Astrocyte (in vitro differentiated cells and primary cell): ENCODE data around the gene HES1. TPM values are rescaled to one million over a fixed set of nuclear protein-coding genes. Genes with fewer than 3 reads are reported as not detected.
A peak's percentile ranks its signal among the peaks of the same experiment; 100 is the strongest.

Experiments used
- DNase-seq: peaks from one replicate; pipeline ENCODE4 v3.0.0-alpha.2; 2010; ENCODE audit warnings: low read depth
- FAIRE-seq: peaks from 2 replicates; lab custom pipeline; 2011; peaks lifted over from hg19 to GRCh38; lab: Jason Lieb, UNC
- H2AFZ ChIP-seq: 2 replicates; pipeline ENCODE4 v1.6.0; 2012; ENCODE audit warnings: low read depth, low read length, inconsistent platforms
- H3K27ac ChIP-seq: 2 replicates; pipeline ENCODE4 v1.5.1; 2011; ENCODE audit warnings: low read depth, low read length, inconsistent platforms
- H3K27me3 ChIP-seq: 2 replicates; pipeline ENCODE4 v1.6.0; 2011; ENCODE audit warnings: low read length, inconsistent platforms; ENCODE audit not compliant: insufficient read depth
- H3K36me3 ChIP-seq: 2 replicates; pipeline ENCODE4 v1.5.1; 2011; ENCODE audit warnings: low read length, inconsistent platforms; ENCODE audit not compliant: insufficient read depth
- H3K4me1 ChIP-seq: 2 replicates; pipeline ENCODE4 v1.5.1; 2011; ENCODE audit warnings: low read length, inconsistent platforms; ENCODE audit not compliant: insufficient read depth
- H3K4me2 ChIP-seq: 2 replicates; pipeline ENCODE4 v1.6.0; 2012; ENCODE audit warnings: low read length, inconsistent platforms
- H3K4me3 ChIP-seq: 2 replicates; pipeline ENCODE4 v1.5.1; 2011; ENCODE audit warnings: low read depth, mild to moderate bottlenecking, low read length, inconsistent platforms; ENCODE audit not compliant: insufficient read depth
- H3K79me2 ChIP-seq: 2 replicates; pipeline ENCODE4 v1.6.0; 2012; ENCODE audit warnings: mild to moderate bottlenecking, low read length, inconsistent platforms; ENCODE audit not compliant: insufficient read depth
- H3K9ac ChIP-seq: 2 replicates; pipeline ENCODE4 v1.6.0; 2012; ENCODE audit warnings: mild to moderate bottlenecking, low read length, inconsistent platforms
- H3K9me3 ChIP-seq: 2 replicates; pipeline ENCODE4 v1.5.1; 2012; ENCODE audit warnings: low read depth, mild to moderate bottlenecking, low read length, inconsistent platforms; ENCODE audit not compliant: insufficient read depth
- H4K20me1 ChIP-seq: 2 replicates; pipeline ENCODE4 v1.6.0; 2012; ENCODE audit warnings: low read length, inconsistent platforms; ENCODE audit not compliant: insufficient read depth
- H3K27ac Mint-ChIP-seq: one replicate; pipeline ENCODE4 v1.8.0; 2021; ENCODE audit warnings: mild to moderate bottlenecking, mixed read lengths; ENCODE audit not compliant: unreplicated experiment
- H3K27me3 Mint-ChIP-seq: one replicate; pipeline ENCODE4 v1.8.0; 2021; ENCODE audit warnings: low read depth, mixed read lengths; ENCODE audit not compliant: unreplicated experiment
- H3K36me3 Mint-ChIP-seq: one replicate; pipeline ENCODE4 v1.8.0; 2021; ENCODE audit warnings: low read depth, mixed read lengths; ENCODE audit not compliant: unreplicated experiment
- H3K4me1 Mint-ChIP-seq: one replicate; pipeline ENCODE4 v1.8.0; 2021; ENCODE audit warnings: low read depth, mixed read lengths; ENCODE audit not compliant: unreplicated experiment
- H3K4me3 Mint-ChIP-seq: one replicate; pipeline ENCODE4 v1.8.0; 2021; ENCODE audit warnings: mild to moderate bottlenecking, moderate library complexity, mixed read lengths; ENCODE audit not compliant: unreplicated experiment
- H3K9me3 Mint-ChIP-seq: one replicate; pipeline ENCODE4 v1.8.0; 2021; ENCODE audit warnings: mild to moderate bottlenecking, mixed read lengths; ENCODE audit not compliant: unreplicated experiment
- CTCF ChIP-seq: IDR thresholded peaks from 2 replicates; pipeline ENCODE4 v1.5.1; 2011; ENCODE audit warnings: low read depth, mild to moderate bottlenecking, inconsistent platforms, low read length, moderate library complexity; ENCODE audit not compliant: insufficient read depth
- EZH2 ChIP-seq: IDR thresholded peaks from 2 replicates; pipeline ENCODE4 v1.6.1; 2012; ENCODE audit warnings: mild to moderate bottlenecking, low read length, inconsistent platforms; ENCODE audit not compliant: insufficient read depth
- total RNA-seq: library from RNA; stranded (reverse); gene quantifications from 2 replicates; pipeline ENCODE4 v1.2.1, GENCODE V29; 2021

Gene HES1
- total RNA-seq, 1 donor from 2014 or later: 46.5 TPM

GRCh38 chr3:194112120-194113106 is 23.5 kb upstream of the HES1 start:
- Histone ChIP-seq H3K79me2 (no peaks in the 10 kb centered on the region), H3K36me3 (no peaks in the 10 kb centered on the region), H3K4me2 (no peak overlapping the region), H3K4me1 (no peaks in the 10 kb centered on the region), H3K27me3 (peaks cover 39% of the 10 kb centered on the region), H2AFZ (no peak overlapping the region), H3K9ac (no peak overlapping the region), H3K9me3 (no peaks in the 10 kb centered on the region), H3K4me3 (no peak overlapping the region), H3K27ac (no peak overlapping the region), H4K20me1 (no peaks in the 10 kb centered on the region)
- Mint-ChIP-seq H3K36me3 (peaks cover 2% of the 10 kb centered on the region), H3K27ac (no peak overlapping the region), H3K27me3 (peaks cover 75% of the 10 kb centered on the region), H3K9me3 (peaks cover 3% of the 10 kb centered on the region), H3K4me3 (no peak overlapping the region), H3K4me1 (peaks cover 2% of the 10 kb centered on the region)
- FAIRE-seq (no peak), DNase-seq (peak; percentile 43)
- no peak for TF ChIP-seq CTCF
- no peak for TF ChIP-seq EZH2

GRCh38 chr3:194114123-194114522 is 21.8 kb upstream of the HES1 start:
- H2AFZ ChIP-seq: no peak overlapping the region
- H3K4me3 Mint-ChIP-seq: no peak overlapping the region
- H3K9me3 Mint-ChIP-seq: peaks cover 3% of the 10 kb centered on the region
- no peaks in the 10 kb centered on the region for H4K20me1 ChIP-seq
- no peak overlapping the region for H3K4me3 ChIP-seq
- no peaks in the 10 kb centered on the region for H3K36me3 ChIP-seq
- peaks cover 2% of the 10 kb centered on the region for H3K4me1 Mint-ChIP-seq
- no peaks in the 10 kb centered on the region for H3K4me1 ChIP-seq
- no peaks in the 10 kb centered on the region for H3K9me3 ChIP-seq
- TF ChIP-seq CTCF (no peak), EZH2 (no peak)
- no peak overlapping the region for H3K4me2 ChIP-seq
- H3K79me2 ChIP-seq: no peaks in the 10 kb centered on the region
- H3K27me3 ChIP-seq: peaks cover 36% of the 10 kb centered on the region
- no peak for FAIRE-seq
- H3K9ac ChIP-seq: no peak overlapping the region
- H3K36me3 Mint-ChIP-seq: peaks cover 2% of the 10 kb centered on the region
- no peak overlapping the region for H3K27ac Mint-ChIP-seq
- peaks cover 76% of the 10 kb centered on the region for H3K27me3 Mint-ChIP-seq
- no peak overlapping the region for H3K27ac ChIP-seq
- no peak for DNase-seq
